Esophagus muscularis mucosa (tissue), 4 donors: ENCODE data around the gene EPHB2. TPM values are rescaled to one million over a fixed set of nuclear protein-coding genes. Genes with fewer than 3 reads are reported as not detected.
A peak's percentile ranks its signal among the peaks of the same experiment; 100 is the strongest.

Experiments
- DNase-seq: peaks from one replicate; pipeline ENCODE4 v3.0.0-alpha.2; 2017; ENCODE audit errors: extremely low spot score
- H3K27ac ChIP-seq, 4 donors: fragments of 200-600 bp; sonication (generic); replicated peaks in 1 of 4; 1 replicate in 3 of 4; 2 replicates in 1 of 4; pipeline ENCODE4 v1.5.1; 2016 to 2019; ENCODE audit warnings: mild to moderate bottlenecking in 1 of 4
- H3K27me3 ChIP-seq, 4 donors: fragments of 200-600 bp; sonication (generic); one replicate each; pipeline versions ENCODE4 v1.5.1 to v1.6.0; 2016 to 2019
- H3K36me3 ChIP-seq, 4 donors: fragments of 200-600 bp; sonication (generic); one replicate each; pipeline ENCODE4 v1.5.1; 2016 to 2019
- H3K4me1 ChIP-seq, 4 donors: fragments of 200-600 bp; sonication (generic); one replicate each; pipeline ENCODE4 v1.5.1; 2016 to 2019
- H3K4me3 ChIP-seq, 4 donors: fragments of 200-600 bp; sonication (generic); 1 replicate in 2 of 4; 2 replicates in 2 of 4; pipeline ENCODE4 v1.5.1; 2016 to 2019; ENCODE audit warnings: mild to moderate bottlenecking in 4 of 4, moderate library complexity in 1 of 4
- H3K9me3 ChIP-seq, 4 donors: fragments of 200-600 bp; sonication (generic); 1 replicate in 3 of 4; 2 replicates in 1 of 4; pipeline ENCODE4 v1.5.1; 2016 to 2019
- EP300 ChIP-seq: sonication (generic); formaldehyde crosslinking; IDR thresholded peaks from one replicate; pipeline ENCODE4 v1.6.1; 2017; ENCODE audit warnings: antibody characterized with exemption
- POLR2A ChIP-seq: fragments of 450-650 bp; IDR thresholded peaks from one replicate; pipeline ENCODE4 v1.6.1; 2017; ENCODE audit warnings: antibody characterized with exemption, moderate library complexity, mild to moderate bottlenecking, low read depth
- POLR2AphosphoS5 ChIP-seq, 2 donors: sonication (generic); formaldehyde crosslinking; IDR thresholded peaks; one replicate each; pipeline ENCODE4 v1.6.1; 2017; ENCODE audit warnings: antibody characterized with exemption in 2 of 2
- WGBS: methylation state at CpG from one replicate; pipeline ENCODE4 v1.1.5; 2018; 5-methylcytosine and 5-hydroxymethylcytosine counted together
- intact Hi-C: fragments of 100-400 bp; cut with DNase I; formaldehyde crosslinking; loops from one replicate; pipeline ENCODE4 v1.15.1; 2023
- total RNA-seq, 4 donors: library from RNA; depleted of rRNA; stranded (reverse); fragments of >200 nt; gene quantifications; one replicate each; pipeline versions ENCODE4 v1.1.0 to v1.2.1, GENCODE V29; 2016
- TF ChIP-seq, protein P1 (sequence below), 3 experiments: fragments of 200-600 bp in 2 of 3; fragments of 450-650 bp in 1 of 3; sonication (generic) in 2 of 3; IDR thresholded peaks; one replicate each; pipeline ENCODE4 v1.5.1; 2017 to 2019; ENCODE audit warnings: antibody characterized with exemption in 3 of 3, mild to moderate bottlenecking in 2 of 3, moderate library complexity in 1 of 3

EPHB2 gene
- total RNA-seq, 4 donors from 2014 or later = 1.5 to 3.3 (median 1.9) TPM

DNA sequence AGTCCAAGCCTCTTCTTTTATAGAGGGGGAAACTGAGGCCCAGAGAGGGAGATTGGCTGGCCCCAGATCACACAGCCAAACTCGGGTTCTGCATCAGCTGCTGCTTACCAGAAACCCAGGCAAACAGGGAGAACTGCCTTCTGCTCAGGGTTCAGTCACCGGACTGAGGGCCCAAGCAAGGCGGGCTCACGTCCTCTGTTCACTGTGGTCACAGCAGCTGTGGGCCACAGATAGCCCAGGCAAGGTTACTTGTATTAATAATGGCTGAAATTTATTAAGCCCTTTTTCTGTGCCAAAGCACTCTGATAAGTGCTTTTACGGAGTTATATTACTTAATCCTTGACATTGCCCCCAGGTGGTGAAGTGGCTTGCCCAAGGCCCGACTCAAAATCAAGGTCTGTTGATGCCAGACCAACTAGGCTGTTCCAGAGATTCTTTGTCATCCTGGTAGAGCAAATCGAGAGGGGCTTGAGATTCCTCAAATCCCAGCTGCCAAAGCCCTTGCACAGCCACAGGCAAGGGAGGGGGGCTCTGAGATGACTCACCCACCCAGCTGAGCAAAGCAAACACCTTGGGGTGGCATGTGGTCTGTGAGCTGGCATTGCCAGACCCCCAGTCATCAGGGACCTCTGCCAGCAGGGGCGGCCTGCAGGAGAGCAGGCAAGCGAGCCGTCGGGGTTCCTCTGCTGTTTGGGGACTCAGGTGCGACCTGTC lies 36.5 kb downstream of the EPHB2 start:
- WGBS = 86% methylated on average over 9 of the region's 12 CpGs
- intact Hi-C loops = no loop called here
- no peak for TF ChIP-seq POLR2A
- no peak for TF ChIP-seq POLR2AphosphoS5 (IDR thresholded peaks at IDR 0.05)
- TF ChIP-seq, protein P1, sequence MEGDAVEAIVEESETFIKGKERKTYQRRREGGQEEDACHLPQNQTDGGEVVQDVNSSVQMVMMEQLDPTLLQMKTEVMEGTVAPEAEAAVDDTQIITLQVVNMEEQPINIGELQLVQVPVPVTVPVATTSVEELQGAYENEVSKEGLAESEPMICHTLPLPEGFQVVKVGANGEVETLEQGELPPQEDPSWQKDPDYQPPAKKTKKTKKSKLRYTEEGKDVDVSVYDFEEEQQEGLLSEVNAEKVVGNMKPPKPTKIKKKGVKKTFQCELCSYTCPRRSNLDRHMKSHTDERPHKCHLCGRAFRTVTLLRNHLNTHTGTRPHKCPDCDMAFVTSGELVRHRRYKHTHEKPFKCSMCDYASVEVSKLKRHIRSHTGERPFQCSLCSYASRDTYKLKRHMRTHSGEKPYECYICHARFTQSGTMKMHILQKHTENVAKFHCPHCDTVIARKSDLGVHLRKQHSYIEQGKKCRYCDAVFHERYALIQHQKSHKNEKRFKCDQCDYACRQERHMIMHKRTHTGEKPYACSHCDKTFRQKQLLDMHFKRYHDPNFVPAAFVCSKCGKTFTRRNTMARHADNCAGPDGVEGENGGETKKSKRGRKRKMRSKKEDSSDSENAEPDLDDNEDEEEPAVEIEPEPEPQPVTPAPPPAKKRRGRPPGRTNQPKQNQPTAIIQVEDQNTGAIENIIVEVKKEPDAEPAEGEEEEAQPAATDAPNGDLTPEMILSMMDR (IDR thresholded peaks at IDR 0.05) = no peak
- TF ChIP-seq EP300 = no peak
- H3K27me3 ChIP-seq = peaks cover 0 to 21% (median 0%) of the 10 kb centered on the region in 4 donors
- DNase-seq = no peak
- H3K4me1 ChIP-seq = peaks cover 10 to 30% (median 23%) of the 10 kb centered on the region in 4 donors
- no peak overlapping the region for H3K4me3 ChIP-seq
- no peaks in the 10 kb centered on the region for H3K9me3 ChIP-seq
- H3K27ac ChIP-seq = no peak overlapping the region
- no peaks in the 10 kb centered on the region for H3K36me3 ChIP-seq

DNA sequence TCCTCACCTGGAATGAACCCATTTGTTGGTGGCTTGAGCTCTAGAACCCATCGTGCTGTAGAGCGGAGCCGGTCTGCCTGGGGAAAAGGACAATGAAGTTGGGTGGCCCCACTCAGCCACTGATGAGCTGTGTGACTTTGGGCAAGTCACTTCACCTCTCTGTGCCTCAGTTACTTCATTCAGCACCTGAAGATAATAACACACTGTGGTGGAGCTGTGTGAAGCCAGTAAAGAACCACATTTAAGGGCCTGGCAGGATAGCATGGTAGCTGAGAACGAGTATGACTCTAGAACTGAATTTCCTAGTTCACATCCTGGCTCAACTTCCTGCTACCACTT lies 37.1 kb downstream of the EPHB2 start:
- no peaks in the 10 kb centered on the region for H3K9me3 ChIP-seq
- peaks cover 0 to 18% (median 0%) of the 10 kb centered on the region in 4 donors for H3K27me3 ChIP-seq
- 96% methylated on average over 4 of the region's 4 CpGs for WGBS
- H3K36me3 ChIP-seq = no peaks in the 10 kb centered on the region
- peaks cover 10 to 30% (median 23%) of the 10 kb centered on the region in 4 donors for H3K4me1 ChIP-seq
- no peak overlapping the region for H3K4me3 ChIP-seq
- TF ChIP-seq EP300 (no peak), POLR2A (no peak)
- no peak overlapping the region for H3K27ac ChIP-seq
- DNase-seq = no peak
- intact Hi-C loops = no loop called here

DNA sequence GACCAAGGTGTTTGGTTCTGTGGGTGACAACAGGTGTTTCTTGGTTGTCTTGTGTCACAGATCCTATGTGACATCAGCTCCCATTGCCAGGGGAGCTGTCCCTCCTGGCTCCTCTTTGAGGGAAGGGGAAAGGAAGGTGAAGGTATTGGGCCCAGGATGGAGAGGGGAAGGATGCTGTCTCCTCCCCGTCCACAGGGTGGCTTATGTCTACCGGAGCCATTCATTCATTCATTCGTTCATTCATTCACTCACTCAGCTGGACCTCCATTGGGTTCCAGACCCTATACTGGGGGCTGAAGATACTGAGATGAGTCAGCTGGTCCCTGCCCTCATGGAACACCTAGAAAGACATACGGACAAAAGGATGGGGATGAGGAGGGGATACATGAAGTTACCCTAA lies 38.9 kb downstream of the EPHB2 start:
- TF ChIP-seq, protein P1 (IDR thresholded peaks at IDR 0.05) = no peak
- TF ChIP-seq POLR2AphosphoS5 (IDR thresholded peaks at IDR 0.05) (no peak), EP300 (no peak), POLR2A (no peak)
- Histone ChIP-seq H3K4me3 (no peak overlapping the region), H3K4me1 (peaks cover 10 to 30% (median 25%) of the 10 kb centered on the region in 4 donors), H3K27ac (no peak overlapping the region), H3K9me3 (no peaks in the 10 kb centered on the region), H3K36me3 (no peaks in the 10 kb centered on the region), H3K27me3 (peaks cover 0 to 33% (median 0%) of the 10 kb centered on the region in 4 donors)
- intact Hi-C loops = no loop called here
- 88% methylated on average over 4 of the region's 4 CpGs for WGBS
- DNase-seq = no peak

DNA sequence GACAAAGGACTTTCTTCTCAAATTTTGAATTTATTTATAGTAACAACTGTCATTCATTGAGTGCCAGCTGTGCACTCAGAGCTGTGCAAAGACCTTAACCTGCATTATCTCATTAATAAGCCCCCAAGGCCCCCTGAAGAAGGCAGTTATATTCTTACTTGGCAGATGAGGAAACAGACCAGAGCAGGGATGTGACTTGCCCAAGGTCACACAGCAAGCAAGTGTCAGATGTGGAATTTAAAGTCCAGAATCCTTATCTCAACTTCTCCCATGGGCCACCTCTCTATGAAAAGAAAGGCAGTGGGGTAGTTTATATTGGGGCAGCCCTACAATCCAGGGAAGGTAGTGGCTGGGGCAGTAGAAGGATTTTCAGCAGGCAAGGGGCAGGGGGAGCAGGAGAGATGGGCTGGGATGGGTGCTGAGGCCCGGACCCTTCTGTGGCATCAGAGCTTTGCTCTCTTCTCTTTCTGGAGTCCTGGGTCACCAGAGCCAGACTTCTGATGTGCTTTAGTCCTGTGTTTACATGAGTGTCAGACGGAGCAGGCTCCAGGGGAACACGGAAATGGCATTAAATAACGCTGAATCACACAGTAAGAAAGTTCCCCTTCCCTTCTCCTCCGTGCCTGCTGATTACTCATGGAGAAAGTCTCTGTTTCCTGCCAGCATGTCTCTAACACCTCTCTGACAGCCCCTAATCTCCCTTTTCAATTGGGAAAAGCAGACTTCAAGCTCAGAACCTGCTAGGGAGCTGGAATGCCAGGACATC lies 39.5 kb downstream of the EPHB2 start:
- no peaks in the 10 kb centered on the region for H3K9me3 ChIP-seq
- 1% methylated on average over 5 of the region's 5 CpGs for WGBS
- intact Hi-C loops = no loop called here
- H3K27ac ChIP-seq = peak overlapping the region; percentile 43 to 66 (median 56)
- H3K4me1 ChIP-seq = peaks cover 10 to 30% (median 25%) of the 10 kb centered on the region in 4 donors
- TF ChIP-seq, protein P1 (IDR thresholded peaks at IDR 0.05) = no peak
- TF ChIP-seq POLR2AphosphoS5 (IDR thresholded peaks at IDR 0.05) = peak; percentile 79 to 80
- no peak overlapping the region for H3K4me3 ChIP-seq
- H3K36me3 ChIP-seq = no peaks in the 10 kb centered on the region
- H3K27me3 ChIP-seq = peaks cover 0 to 36% (median 0%) of the 10 kb centered on the region in 4 donors
- DNase-seq = peak; percentile 93

DNA sequence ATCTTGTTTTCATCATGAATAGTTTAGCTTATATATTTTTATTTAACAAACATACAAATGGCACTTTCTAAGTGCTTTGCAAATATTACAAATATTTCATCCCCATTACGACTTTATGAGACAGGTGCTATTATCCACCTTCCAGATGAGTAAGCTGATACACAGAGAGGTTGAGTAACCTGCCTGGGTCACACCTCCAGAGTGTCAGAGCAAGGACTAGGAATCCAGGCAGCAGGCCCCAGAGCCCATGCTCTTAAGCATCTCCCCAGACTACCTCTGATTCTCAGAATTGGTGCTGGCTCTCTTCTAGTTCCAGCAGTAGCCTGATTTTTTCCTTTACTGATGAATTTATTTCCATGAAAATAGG lies 40.0 kb downstream of the EPHB2 start:
- DNase-seq = no peak
- H3K4me1 ChIP-seq = peaks cover 10 to 30% (median 25%) of the 10 kb centered on the region in 4 donors
- intact Hi-C loops = no loop called here
- H3K27me3 ChIP-seq = peaks cover 0 to 42% (median 0%) of the 10 kb centered on the region in 4 donors
- WGBS = 20% methylated on average over 1 of the region's 1 CpG
- H3K4me3 ChIP-seq = no peak overlapping the region
- TF ChIP-seq POLR2AphosphoS5 (IDR thresholded peaks at IDR 0.05) = no peak
- TF ChIP-seq POLR2A = no peak
- TF ChIP-seq, protein P1 (IDR thresholded peaks at IDR 0.05) = no peak
- TF ChIP-seq EP300 = no peak
- no peaks in the 10 kb centered on the region for H3K9me3 ChIP-seq
- no peaks in the 10 kb centered on the region for H3K36me3 ChIP-seq
- peak overlapping the region; percentile 21 to 66 (median 43) for H3K27ac ChIP-seq
